Esophagus muscularis mucosa (tissue), 3 donors: ENCODE data around the gene AGTR1.

Experiments used
- CTCF ChIP-seq, 3 experiments: fragments of 200-600 bp in 2 of 3; fragments of 450-650 bp in 1 of 3; sonication (generic) in 2 of 3; IDR thresholded peaks; one replicate each; pipeline ENCODE4 v1.5.1; 2017 to 2019; ENCODE audit warnings: antibody characterized with exemption in 3 of 3, mild to moderate bottlenecking in 2 of 3, moderate library complexity in 1 of 3
- POLR2A ChIP-seq: fragments of 450-650 bp; IDR thresholded peaks from one replicate; pipeline ENCODE4 v1.6.1; 2017; ENCODE audit warnings: antibody characterized with exemption, moderate library complexity, mild to moderate bottlenecking, low read depth
- POLR2AphosphoS5 ChIP-seq, 2 donors: sonication (generic); formaldehyde crosslinking; IDR thresholded peaks; one replicate each; pipeline ENCODE4 v1.6.1; 2017; ENCODE audit warnings: antibody characterized with exemption in 2 of 2

GRCh38 chr3:148772835-148773234 is 75.1 kb downstream of the AGTR1 start:
- TF ChIP-seq CTCF (IDR thresholded peaks at IDR 0.05) (no peak), POLR2A (no peak), POLR2AphosphoS5 (IDR thresholded peaks at IDR 0.05) (no peak)
